Motor neuron (in vitro differentiated cells): ENCODE measurements around the gene GALNT1. TPM values are rescaled to one million over a fixed set of nuclear protein-coding genes. Genes with fewer than 3 reads are reported as not detected.
A peak's percentile ranks its signal among the peaks of the same experiment; 100 is the strongest.
"Not testable (repeated sequence)": the region's sequence is repeated elsewhere in the genome, so short reads cannot be mapped to it uniquely, and the experiment has no call there.

ENCODE experiments used
- ATAC-seq, 8 experiments: fragments of 200-7000 bp; cut with Tn5 transposase; replicated peaks in 6 of 8; 2 replicates each; pipeline ENCODE4 v1.8.0; 2021; ENCODE audit warnings: mild to moderate bottlenecking in 8 of 8, moderate library complexity in 8 of 8
- H3K27ac ChIP-seq, 2 donors: fragments of 250-450 bp; sonication (Bioruptor Pico); 2 replicates each; pipeline ENCODE4 v1.9.0; 2021; ENCODE audit warnings: antibody characterized with exemption in 2 of 2, mild to moderate bottlenecking in 2 of 2, moderate library complexity in 1 of 2
- H3K4me1 ChIP-seq, 2 donors: fragments of 250-450 bp; sonication (Bioruptor Pico); replicated peaks in 1 of 2; 2 replicates each; pipeline ENCODE4 v1.6.1; 2021; ENCODE audit warnings: antibody characterized with exemption in 2 of 2, mild to moderate bottlenecking in 2 of 2, moderate library complexity in 1 of 2
- H3K4me3 ChIP-seq, 5 donors: fragments of 250-450 bp; sonication (Bioruptor Pico); 2 replicates each; pipeline ENCODE4 v1.9.0; 2021; ENCODE audit warnings: antibody characterized with exemption in 5 of 5, mild to moderate bottlenecking in 5 of 5, moderate library complexity in 4 of 5
- WGBS, 10 experiments: fragments of 450-650 bp; shearing (Covaris generic); methylation state at CpG; one replicate each; pipeline ENCODE4 v1.0.0; 2022; 5-methylcytosine and 5-hydroxymethylcytosine counted together
- in situ Hi-C, 9 experiments: fragments of 400-800 bp; cut with MboI; loops; one replicate each; pipeline ENCODE4 v1.15.0; 2021; ENCODE audit warnings: low sequenced_read_pairs in 9 of 9, low pct_unique_long_range_greater_than_20kb in 2 of 9; ENCODE audit not compliant: unreplicated experiment in 9 of 9
- total RNA-seq, 8 experiments: library from RNA; unstranded; fragments of 300-600 nt; gene quantifications; 2 replicates each; pipeline versions ENCODE4 v1.2.3 to v1.2.4, GENCODE V29; 2022

Gene GALNT1
- total RNA-seq, 8 experiments from 2014 or later = 29.8 to 164 (median 44.1) TPM

DNA sequence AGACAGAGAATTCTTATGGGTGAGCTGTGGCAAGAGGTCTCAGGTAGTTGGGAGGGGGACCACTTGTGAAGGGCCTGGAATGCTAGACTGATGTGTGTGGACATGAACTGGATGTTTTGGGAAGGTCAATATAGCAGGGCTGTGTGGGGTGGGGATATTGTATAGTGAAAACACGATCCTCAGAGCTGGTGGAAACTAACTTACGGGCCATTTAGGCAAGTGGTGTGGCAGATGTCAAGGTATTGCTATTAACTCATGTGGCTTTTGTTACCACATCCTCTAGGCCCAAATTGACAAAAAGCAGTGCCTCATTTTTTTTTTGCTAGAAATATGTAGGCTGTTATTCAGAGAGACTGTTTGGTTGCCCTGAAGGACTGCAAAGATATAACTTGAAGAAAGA lies 8.0 kb upstream of the GALNT1 start:
- Histone ChIP-seq H3K4me1 (no peaks in the 10 kb centered on the region), H3K27ac (no peak overlapping the region), H3K4me3 (no peak overlapping the region)
- no peak for ATAC-seq
- in situ Hi-C loops = no loop called here
- 50 to 87% (median 78%) methylated on average over 1 to 2 of the region's 2 CpGs; no CpG with 5 or more reads in 5 of the 10 experiments for WGBS, 10 experiments

DNA sequence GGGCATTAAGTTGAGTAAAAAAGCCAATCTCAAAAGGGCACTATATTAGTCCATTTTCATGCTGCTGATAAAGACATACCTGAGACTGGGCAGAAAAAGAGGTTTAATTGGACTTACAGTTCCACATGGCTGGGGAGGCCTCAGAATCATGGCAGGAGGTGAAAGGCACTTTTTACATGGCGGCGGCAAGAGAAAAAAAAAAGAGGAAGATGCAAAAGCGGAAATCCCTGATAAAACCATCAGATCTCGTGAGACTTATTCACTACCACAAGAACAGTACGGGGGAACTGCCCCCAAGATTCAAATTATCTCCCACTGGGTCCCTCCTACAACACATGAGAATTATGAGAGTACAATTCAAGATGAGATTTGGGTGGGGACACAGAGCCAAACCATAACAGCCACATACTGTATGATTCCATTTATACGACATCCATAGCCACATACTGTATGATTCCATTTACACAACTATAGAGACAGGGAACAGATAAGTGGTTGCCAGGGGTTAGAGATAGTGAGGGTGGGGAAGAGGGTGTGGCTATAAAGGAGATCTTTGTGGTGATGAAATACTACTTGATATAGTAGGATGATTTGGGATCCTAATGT lies 5.2 kb upstream of the GALNT1 start:
- 72 to 100% (median 94%) methylated on average over 1 to 6 of the region's 6 CpGs; no CpG with 5 or more reads in 2 of the 10 experiments for WGBS, 10 experiments
- H3K27ac ChIP-seq, ATAC-seq, H3K4me1 ChIP-seq, H3K4me3 ChIP-seq, in situ Hi-C loops: not testable (repeated sequence)

DNA sequence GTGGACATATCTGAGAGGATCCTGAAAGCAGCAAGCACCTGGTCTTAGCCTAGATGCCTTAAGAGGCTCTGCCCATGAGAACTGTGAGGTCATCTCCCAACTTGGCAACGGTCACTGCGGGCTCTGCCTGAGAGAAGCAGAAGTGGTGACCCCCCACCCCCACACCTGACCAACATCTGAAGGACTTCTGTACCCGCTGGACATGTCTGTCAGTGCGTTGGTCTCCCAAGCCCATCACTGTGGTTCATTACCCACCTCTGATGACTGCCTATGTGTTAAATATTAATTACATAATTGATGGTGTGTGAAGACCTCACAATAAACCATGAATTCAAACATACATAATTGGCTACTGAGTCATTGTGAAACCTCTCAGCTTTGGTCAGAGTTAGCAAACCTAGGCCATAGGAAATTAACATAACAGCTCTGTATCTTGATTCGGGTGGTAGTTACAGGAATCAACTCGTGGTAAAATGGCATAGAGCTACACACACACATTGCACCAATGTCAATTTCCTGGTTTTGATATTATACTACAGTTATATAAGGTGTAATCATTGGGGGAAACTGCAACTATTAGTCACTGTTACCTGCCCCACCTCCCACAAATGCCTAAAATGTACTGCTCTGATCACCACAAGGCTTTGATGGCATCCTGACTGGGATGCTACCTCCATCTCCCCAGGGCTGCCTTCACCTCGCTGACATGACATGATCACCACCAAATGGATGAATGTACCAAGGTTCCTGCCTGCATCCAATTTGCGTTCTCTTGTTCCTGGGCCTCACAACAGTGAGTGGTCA lies 4.3 kb upstream of the GALNT1 start:
- Histone ChIP-seq H3K4me1 (peaks cover 3% of the 10 kb centered on the region in 2 donors), H3K4me3 (no peak overlapping the region), H3K27ac (no peak overlapping the region)
- in situ Hi-C loops = no loop called here
- WGBS, 10 experiments = 33 to 100% (median 91%) methylated on average over 1 to 6 of the region's 8 CpGs; no CpG with 5 or more reads in 2 of the 10 experiments
- no peak for ATAC-seq

DNA sequence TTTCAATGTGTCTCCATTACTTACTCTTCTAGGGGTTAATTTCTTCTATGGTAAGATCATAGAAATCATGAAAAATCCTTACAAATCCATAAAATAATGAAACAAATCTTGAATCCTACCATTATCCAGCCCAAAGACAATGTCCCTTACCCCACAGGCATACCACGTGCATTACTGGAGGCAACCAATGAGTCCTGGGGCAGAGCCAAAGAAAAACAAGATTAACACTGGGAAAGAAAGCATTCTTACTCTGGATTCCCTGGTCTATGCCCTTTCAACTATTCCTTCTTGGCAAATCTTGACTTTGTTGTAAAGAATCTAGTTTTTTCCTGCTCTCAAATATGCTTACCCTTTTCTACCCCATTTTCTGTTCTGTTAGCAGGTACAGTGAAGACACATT lies 3.1 kb upstream of the GALNT1 start:
- Histone ChIP-seq H3K4me3 (no peak overlapping the region), H3K27ac (no peak overlapping the region), H3K4me1 (peaks cover 6 to 11% of the 10 kb centered on the region in 2 donors)
- WGBS, 10 experiments = 11 to 83% (median 56%) methylated on average over 1 of the region's 1 CpG; no CpG with 5 or more reads in 5 of the 10 experiments
- no peak for ATAC-seq
- in situ Hi-C loops = no loop called here

DNA sequence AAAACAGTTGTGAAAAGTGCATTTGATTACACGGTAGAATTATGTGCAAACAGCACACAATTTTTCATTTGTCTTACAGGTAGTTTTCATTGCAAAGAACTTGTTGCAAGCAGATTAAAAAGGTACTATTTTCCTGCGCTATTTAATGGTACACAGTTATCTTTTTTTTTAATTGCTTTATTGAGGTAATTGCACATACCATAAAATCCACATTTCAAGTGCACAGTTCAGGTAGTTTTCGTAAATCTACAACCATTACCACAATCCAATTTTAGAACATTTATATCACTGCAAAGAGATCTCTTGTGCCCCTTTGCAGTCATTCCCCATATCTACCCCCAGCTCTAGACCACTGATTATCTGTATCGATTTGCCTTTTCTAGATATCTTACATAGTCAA lies 2.6 kb upstream of the GALNT1 start:
- H3K27ac ChIP-seq = no peak overlapping the region
- WGBS, 10 experiments = 90 to 100% (median 100%) methylated on average over 2 to 4 of the region's 4 CpGs; no CpG with 5 or more reads in 1 of the 10 experiments
- no peak overlapping the region for H3K4me3 ChIP-seq
- in situ Hi-C loops = no loop called here
- ATAC-seq = no peak
- peaks cover 6 to 11% of the 10 kb centered on the region in 2 donors for H3K4me1 ChIP-seq

DNA sequence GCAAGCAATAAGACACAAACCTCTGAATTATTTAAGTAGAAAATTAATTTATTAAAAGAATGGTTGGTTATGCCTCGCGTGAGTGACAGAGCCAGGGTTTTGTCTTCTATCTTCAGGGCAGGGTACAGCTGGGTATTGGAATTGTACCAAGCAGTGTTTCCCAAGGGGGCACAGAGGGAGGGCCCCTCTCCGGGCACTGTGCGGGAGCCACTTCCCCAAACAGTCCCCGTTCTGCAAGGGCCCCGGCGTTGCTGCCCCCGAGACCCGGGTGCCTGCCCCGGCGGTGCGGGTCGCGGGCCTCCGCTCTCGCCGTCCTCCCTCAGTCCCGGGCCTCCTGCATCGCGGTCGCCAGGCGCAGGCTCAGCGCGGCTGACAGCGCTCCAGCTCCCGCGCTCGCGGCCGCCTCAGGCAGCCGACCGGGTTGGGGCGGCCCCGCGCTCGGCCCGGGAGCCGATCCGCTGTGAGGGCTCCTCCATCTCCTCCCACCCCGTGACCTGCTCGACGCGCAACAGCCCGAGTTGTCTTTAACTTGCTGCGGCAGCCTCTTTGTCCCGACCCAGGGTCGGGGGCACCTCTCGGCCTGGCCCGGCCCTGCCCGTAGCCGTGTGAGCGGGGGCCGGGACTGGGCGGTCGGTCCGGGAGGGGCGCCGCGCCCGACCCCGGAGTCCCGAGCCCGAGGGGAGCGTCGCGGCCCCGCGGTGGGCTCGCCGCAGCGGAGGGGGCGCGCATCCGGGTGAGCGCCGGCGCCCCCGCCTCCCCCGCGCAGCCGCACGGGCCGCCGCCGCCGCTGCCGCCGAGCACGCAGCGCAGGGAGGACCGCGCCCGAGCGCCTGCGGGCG lies 620 bp upstream of the GALNT1 start:
- in situ Hi-C loops = loop anchor here in 1 of 9 experiments (10.0 kb wide), 1 partner anchor 166 kb away; no protein-coding TSS in a partner anchor
- WGBS, 10 experiments = 0 to 7% (median 3%) methylated on average over 2 to 8 of the region's 96 CpGs; no CpG with 5 or more reads in 5 of the 10 experiments

DNA sequence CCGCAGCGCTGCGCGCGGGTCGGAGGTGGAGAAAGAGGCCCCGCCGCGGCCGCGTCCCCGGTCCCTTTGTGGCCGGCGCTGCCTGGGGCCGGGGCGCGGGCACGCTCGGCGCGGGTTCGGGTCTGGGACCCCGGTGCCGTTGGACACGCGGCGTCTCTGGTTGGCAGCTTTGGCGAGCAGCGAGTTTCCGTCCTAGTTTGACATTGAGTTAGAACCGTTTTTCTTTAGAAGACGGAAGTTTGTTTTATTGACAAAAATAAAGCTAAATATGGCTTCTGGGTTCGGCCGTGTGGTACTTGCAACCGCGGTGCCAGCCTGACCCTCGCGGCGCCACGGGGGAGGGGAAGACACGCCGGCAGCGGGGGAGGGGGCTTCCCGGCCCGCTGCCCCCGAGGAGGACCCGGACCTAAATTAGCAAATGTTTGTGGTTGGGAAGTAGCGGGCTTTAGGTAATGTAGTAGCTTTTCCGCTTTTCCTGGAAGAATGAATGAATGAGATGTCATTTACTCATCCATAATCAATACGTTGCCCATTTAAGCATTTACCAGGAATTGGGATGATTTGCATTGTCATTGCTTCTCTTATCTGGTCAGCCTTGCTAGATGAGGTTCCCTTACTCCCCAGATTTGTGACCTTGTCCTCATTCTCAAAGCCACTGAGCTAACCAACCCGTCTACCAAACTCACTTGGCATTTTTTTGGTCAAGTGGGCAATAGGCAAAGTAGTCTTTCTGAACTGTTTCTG lies 530 bp downstream of the GALNT1 start:
- H3K4me3 ChIP-seq = peak overlapping the region; percentile 75 to 96 (median 95)
- in situ Hi-C loops = loop anchor here in 1 of 9 experiments (10.0 kb wide), 1 partner anchor 167 kb away; no protein-coding TSS in a partner anchor
- peaks cover 6 to 11% of the 10 kb centered on the region in 2 donors for H3K4me1 ChIP-seq
- ATAC-seq = peak in 5 of 8 experiments; percentile 7 to 28 (median 23)
- 0 to 3% (median 3%) methylated on average over 6 to 9 of the region's 51 CpGs; no CpG with 5 or more reads in 7 of the 10 experiments for WGBS, 10 experiments
- H3K27ac ChIP-seq = peak overlapping the region; percentile 39 to 70

More for the DNA sequence above, 620 bp upstream of the GALNT1 start:
- peak; percentile 78 to 90 (median 82) for ATAC-seq
- Histone ChIP-seq H3K27ac (peak overlapping the region; percentile 93 to 97), H3K4me1 (peaks cover 6 to 11% of the 10 kb centered on the region in 2 donors), H3K4me3 (peak overlapping the region; percentile 73 to 100 (median 99))

DNA sequence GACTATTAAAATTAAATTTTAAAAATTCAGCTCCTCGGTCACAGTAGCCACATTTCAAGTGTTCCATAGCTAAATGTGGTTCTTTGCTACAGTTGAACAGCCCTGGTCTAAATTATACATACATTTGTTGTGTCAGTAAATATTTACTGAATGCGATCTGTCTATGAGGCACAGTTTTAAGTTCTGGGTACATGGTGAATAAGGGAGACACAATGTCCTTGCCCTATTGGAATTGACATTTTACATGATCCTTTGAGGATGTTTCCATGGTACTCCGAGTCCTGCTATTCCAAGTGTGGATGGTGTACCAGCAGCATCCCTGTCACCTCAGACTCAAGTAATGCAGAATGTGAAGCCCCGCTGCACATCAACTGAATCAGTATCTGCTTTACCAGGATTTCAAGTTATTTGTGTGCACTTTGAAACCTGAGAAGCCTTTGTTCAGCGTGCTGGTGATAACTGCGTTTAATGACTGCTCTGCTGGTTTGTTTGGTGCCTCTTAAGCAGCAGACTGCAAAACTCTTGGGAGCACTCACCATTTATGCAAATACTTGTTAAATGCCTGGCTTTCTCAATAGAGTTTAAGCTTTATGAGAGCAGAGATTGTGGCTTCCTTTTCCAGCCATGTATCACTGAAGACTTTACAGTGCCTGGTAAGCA lies 1.5 kb downstream of the GALNT1 start:
- Histone ChIP-seq H3K4me3 (peak overlapping the region; percentile 75 to 96 (median 95)), H3K27ac (no peak overlapping the region), H3K4me1 (peaks cover 6 to 11% of the 10 kb centered on the region in 2 donors)
- 39 to 90% (median 50%) methylated on average over 1 to 6 of the region's 6 CpGs; no CpG with 5 or more reads in 1 of the 10 experiments for WGBS, 10 experiments
- ATAC-seq = no peak
- in situ Hi-C loops = loop anchor here in 1 of 9 experiments (10.0 kb wide), 1 partner anchor 168 kb away; no protein-coding TSS in a partner anchor

DNA sequence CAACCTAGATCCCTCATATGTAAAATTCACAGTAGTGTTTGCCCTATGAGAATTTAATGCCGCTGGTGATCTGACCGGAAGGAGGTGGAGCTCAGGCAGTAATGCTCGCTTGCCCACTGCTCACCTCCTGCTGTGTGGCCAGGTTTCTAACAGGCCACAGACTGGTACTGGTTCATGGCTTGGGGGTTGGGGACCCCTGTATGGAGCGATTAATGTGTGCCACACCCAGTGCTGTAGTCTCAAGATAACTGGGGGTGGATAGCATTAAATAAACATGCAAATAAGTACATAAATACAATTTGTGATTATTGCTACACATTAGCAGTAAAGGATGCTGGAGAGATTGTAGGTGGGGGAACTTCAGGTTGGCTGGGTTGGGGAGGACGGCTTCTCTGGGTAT lies 3.2 kb downstream of the GALNT1 start:
- in situ Hi-C loops = loop anchor here in 1 of 9 experiments (10.0 kb wide), 1 partner anchor 170 kb away; no protein-coding TSS in a partner anchor
- Histone ChIP-seq H3K27ac (no peak overlapping the region), H3K4me3 (no peak overlapping the region), H3K4me1 (peaks cover 6 to 11% of the 10 kb centered on the region in 2 donors)
- WGBS, 10 experiments = 87 to 100% (median 94%) methylated on average over 1 to 5 of the region's 5 CpGs; no CpG with 5 or more reads in 2 of the 10 experiments
- no peak for ATAC-seq

DNA sequence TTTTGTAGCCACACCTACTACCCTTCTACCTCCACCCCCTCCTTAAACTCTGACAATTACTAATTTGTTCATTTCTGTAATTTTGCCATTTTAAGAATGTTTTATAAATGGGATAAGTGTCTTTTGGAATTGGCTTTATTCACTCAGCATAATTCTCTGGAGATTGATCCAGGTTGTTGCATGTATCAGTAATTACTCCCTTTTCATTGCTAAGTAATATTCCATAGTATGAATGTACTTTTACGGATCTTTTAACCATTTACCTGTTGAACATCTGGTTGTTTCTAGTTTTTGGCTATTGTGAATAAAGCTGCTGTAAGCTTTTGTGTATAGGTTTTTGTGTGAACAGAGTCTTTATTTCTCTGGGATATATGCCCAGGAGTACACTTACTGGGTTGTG lies 4.1 kb downstream of the GALNT1 start:
- peaks cover 4 to 8% of the 10 kb centered on the region in 2 donors for H3K4me1 ChIP-seq
- no peak overlapping the region for H3K27ac ChIP-seq
- in situ Hi-C loops = loop anchor here in 1 of 9 experiments (10.0 kb wide), 1 partner anchor 171 kb away; no protein-coding TSS in a partner anchor
- H3K4me3 ChIP-seq = no peak overlapping the region
- no peak for ATAC-seq
- WGBS, 10 experiments = 80 to 100% (median 100%) methylated on average over 1 of the region's 1 CpG; no CpG with 5 or more reads in 2 of the 10 experiments

DNA sequence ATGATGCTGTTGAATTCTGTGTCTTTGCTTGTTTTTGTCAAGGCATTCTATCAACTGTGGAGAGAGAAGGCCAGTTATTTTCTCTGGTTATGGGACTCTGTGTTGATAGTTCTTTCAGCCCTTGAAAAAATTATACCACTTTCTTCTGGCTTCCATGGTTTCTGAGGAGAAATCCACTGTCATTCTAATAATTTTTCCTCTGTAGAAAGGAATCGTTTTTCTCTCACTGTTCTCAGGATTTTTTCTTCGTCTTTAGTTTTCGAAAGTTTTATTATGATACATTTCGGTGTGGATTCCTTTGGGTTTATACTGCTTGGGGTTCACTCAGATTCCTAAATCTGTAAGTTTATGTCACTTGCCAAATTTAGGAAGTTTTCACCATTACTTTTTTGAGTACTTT lies 6.6 kb downstream of the GALNT1 start:
- Histone ChIP-seq H3K4me3 (no peak overlapping the region), H3K4me1 (no peaks in the 10 kb centered on the region), H3K27ac (no peak overlapping the region)
- 33 to 95% (median 85%) methylated on average over 1 to 4 of the region's 4 CpGs; no CpG with 5 or more reads in 1 of the 10 experiments for WGBS, 10 experiments
- in situ Hi-C loops = loop anchor here in 1 of 9 experiments (10.0 kb wide), 1 partner anchor 173 kb away; no protein-coding TSS in a partner anchor
- ATAC-seq = no peak
